Measurements from ENCODE around the gene GAA. TPM values are rescaled to one million over a fixed set of nuclear protein-coding genes. Genes with fewer than 3 reads are reported as not detected.

GAA gene
- total RNA-seq, 1 donor from 2014 or later, result 8.9 TPM

- no peak for DNase-seq (ENCODE audit: low read depth)
- H3K4me3 ChIP-seq (ENCODE audit: low read depth, low read length), result no peak overlapping the region
- TF ChIP-seq, protein P1, sequence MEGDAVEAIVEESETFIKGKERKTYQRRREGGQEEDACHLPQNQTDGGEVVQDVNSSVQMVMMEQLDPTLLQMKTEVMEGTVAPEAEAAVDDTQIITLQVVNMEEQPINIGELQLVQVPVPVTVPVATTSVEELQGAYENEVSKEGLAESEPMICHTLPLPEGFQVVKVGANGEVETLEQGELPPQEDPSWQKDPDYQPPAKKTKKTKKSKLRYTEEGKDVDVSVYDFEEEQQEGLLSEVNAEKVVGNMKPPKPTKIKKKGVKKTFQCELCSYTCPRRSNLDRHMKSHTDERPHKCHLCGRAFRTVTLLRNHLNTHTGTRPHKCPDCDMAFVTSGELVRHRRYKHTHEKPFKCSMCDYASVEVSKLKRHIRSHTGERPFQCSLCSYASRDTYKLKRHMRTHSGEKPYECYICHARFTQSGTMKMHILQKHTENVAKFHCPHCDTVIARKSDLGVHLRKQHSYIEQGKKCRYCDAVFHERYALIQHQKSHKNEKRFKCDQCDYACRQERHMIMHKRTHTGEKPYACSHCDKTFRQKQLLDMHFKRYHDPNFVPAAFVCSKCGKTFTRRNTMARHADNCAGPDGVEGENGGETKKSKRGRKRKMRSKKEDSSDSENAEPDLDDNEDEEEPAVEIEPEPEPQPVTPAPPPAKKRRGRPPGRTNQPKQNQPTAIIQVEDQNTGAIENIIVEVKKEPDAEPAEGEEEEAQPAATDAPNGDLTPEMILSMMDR (conservative IDR thresholded peaks at IDR 0.05; ENCODE audit: low read depth, low read length), result no peak
These were observed 67.7 kb downstream of the GAA start for GRCh38 chr17:80169107-80169506.

Other genes starting within 250 kb of the GAA start
- gene TBC1D16, start 65.7 kb upstream of the GAA start, total RNA-seq, result 19.9 and 25.7 TPM in 2 replicates
- 1.3 and 2.2 TPM in 2 replicates for gene CCDC40, start 64.9 kb upstream of the GAA start, total RNA-seq
- gene EIF4A3, start 45.5 kb downstream of the GAA start, total RNA-seq, result 122 and 123 TPM in 2 replicates
- gene CARD14, start 68.4 kb downstream of the GAA start, total RNA-seq, result 0.06 and 0.36 TPM in 2 replicates
- 11.4 and 24.2 TPM in 2 replicates for gene SGSH, start 118.8 kb downstream of the GAA start, total RNA-seq
- gene SLC26A11, start 118.8 kb downstream of the GAA start, total RNA-seq, result 5.3 and 7.6 TPM in 2 replicates
- gene RNF213, start 159.3 kb downstream of the GAA start, total RNA-seq, result 29.4 and 80.5 TPM in 2 replicates

All from epithelial cell of proximal tubule (primary cell).